NB4 (cell line): ENCODE data around the gene CNTN5.

Source experiments
- MYC ChIP-seq: IDR thresholded peaks from 2 replicates; pipeline ENCODE4 v1.6.1; 2011; ENCODE audit warnings: low read depth, low read length
- POLR2A ChIP-seq: IDR thresholded peaks from 2 replicates; pipeline ENCODE4 v1.6.1; 2011; ENCODE audit warnings: mild to moderate bottlenecking; ENCODE audit not compliant: insufficient read length; ENCODE audit errors: extremely low read depth
- TF ChIP-seq, protein P1 (sequence below): IDR thresholded peaks from one replicate; pipeline ENCODE4 v1.5.1; 2012; ENCODE audit warnings: low read depth, low read length
- TF ChIP-seq, protein P2 (sequence below): IDR thresholded peaks from 2 replicates; pipeline ENCODE4 v1.6.1; 2011; ENCODE audit warnings: low read depth, low read length

DNA sequence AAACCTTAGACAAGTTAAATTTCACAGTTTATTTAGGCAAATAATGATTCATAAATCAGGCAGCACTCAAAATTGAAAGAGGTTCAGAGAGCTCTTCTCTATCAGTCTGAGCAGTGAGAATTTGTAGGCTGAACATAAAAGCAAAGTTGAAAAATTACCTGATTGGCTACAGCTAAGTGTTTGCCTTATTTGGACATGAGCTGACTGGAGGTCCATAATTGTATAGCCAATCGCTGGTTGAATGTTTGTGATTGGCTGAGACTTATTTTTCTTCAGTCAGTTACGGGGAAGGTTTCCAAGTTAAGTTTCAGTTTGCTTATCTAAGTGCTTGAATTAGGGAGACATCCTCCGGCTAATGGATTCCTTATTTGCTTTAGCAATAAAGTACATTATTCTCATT is 527.5 kb downstream of the CNTN5 start:
- TF ChIP-seq, protein P1, sequence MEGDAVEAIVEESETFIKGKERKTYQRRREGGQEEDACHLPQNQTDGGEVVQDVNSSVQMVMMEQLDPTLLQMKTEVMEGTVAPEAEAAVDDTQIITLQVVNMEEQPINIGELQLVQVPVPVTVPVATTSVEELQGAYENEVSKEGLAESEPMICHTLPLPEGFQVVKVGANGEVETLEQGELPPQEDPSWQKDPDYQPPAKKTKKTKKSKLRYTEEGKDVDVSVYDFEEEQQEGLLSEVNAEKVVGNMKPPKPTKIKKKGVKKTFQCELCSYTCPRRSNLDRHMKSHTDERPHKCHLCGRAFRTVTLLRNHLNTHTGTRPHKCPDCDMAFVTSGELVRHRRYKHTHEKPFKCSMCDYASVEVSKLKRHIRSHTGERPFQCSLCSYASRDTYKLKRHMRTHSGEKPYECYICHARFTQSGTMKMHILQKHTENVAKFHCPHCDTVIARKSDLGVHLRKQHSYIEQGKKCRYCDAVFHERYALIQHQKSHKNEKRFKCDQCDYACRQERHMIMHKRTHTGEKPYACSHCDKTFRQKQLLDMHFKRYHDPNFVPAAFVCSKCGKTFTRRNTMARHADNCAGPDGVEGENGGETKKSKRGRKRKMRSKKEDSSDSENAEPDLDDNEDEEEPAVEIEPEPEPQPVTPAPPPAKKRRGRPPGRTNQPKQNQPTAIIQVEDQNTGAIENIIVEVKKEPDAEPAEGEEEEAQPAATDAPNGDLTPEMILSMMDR = no peak
- TF ChIP-seq POLR2A (no peak), MYC (no peak)
- TF ChIP-seq, protein P2, sequence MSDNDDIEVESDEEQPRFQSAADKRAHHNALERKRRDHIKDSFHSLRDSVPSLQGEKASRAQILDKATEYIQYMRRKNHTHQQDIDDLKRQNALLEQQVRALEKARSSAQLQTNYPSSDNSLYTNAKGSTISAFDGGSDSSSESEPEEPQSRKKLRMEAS = no peak
